ENCODE results near the gene MYH4. TPM values are rescaled to one million over a fixed set of nuclear protein-coding genes. Genes with fewer than 3 reads are reported as not detected.

Gene MYH4
- total and polyA plus RNA-seq, 2 of the 13 experiments (the other 11 are each of a cell fraction or from before 2014, with no cell fraction given) = 0.01 to 0.02 TPM

DNA sequence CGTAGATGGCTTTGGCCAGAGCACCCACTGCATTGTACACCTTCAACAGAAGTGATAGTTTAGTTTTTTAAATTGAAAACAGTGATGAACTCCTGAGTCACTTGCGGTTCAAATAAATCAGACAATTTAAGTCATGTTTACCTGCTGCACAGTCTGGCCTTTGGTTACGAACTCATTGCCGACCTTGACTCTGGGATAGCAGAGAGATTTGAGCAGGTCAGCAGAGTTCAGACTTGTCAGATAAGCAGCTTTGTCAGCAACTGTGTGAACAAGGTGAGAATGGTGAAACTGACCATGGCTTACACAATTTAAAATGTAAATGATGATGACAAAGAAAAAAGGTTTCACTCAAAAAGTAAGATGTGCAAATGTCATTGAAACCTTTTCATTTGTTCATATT lies 9.3 kb downstream of the MYH4 start (continued):
- TF ChIP-seq, protein P1, sequence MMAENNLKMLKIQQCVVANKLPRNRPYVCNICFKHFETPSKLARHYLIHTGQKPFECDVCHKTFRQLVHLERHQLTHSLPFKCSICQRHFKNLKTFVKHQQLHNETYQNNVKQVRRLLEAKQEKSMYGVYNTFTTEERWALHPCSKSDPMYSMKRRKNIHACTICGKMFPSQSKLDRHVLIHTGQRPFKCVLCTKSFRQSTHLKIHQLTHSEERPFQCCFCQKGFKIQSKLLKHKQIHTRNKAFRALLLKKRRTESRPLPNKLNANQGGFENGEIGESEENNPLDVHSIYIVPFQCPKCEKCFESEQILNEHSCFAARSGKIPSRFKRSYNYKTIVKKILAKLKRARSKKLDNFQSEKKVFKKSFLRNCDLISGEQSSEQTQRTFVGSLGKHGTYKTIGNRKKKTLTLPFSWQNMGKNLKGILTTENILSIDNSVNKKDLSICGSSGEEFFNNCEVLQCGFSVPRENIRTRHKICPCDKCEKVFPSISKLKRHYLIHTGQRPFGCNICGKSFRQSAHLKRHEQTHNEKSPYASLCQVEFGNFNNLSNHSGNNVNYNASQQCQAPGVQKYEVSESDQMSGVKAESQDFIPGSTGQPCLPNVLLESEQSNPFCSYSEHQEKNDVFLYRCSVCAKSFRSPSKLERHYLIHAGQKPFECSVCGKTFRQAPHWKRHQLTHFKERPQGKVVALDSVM (CRISPR knock-in tag; IDR thresholded peaks at IDR 0.05) = no peak
- TF ChIP-seq EP300 (IDR thresholded peaks at IDR 0.05; ENCODE audit: low read depth in 2 of 2, low read length in 2 of 2) (peak in 1 of 2 experiments; percentile 30; a peak in 1 of 4 replicates), EP300 (CRISPR knock-in tag; IDR thresholded peaks at IDR 0.05; ENCODE audit: borderline replicate concordance) (no peak), HDAC2 (CRISPR knock-in tag; IDR thresholded peaks at IDR 0.05) (0 out of 2 replicates have a peak, but pooled peaks have one; percentile 43), ZNF749 (CRISPR knock-in tag; IDR thresholded peaks at IDR 0.05; ENCODE audit: borderline replicate concordance) (no peak), RXRA (CRISPR knock-in tag; IDR thresholded peaks at IDR 0.05) (peak; percentile 79; the same call in 1 of the 2 replicates), ZNF260 (CRISPR knock-in tag; IDR thresholded peaks at IDR 0.05; ENCODE audit: borderline replicate concordance, low read depth) (no peak), ZNF20 (CRISPR knock-in tag; IDR thresholded peaks at IDR 0.05) (no peak), ZNF660 (CRISPR knock-in tag; IDR thresholded peaks at IDR 0.05; ENCODE audit: borderline replicate concordance, low read depth) (no peak), TARDBP (CRISPR knock-in tag; IDR thresholded peaks at IDR 0.05) (0 out of 2 replicates have a peak, but pooled peaks have one; percentile 46), SMAD1 (CRISPR knock-in tag; IDR thresholded peaks at IDR 0.05; ENCODE audit: borderline replicate concordance, low read depth) (no peak), ZNF333 (CRISPR knock-in tag; IDR thresholded peaks at IDR 0.05; ENCODE audit: borderline replicate concordance) (no peak), TEAD3 (CRISPR knock-in tag; optimal IDR thresholded peaks at IDR 0.05; ENCODE audit: borderline replicate concordance) (peak; percentile 22)
- TF ChIP-seq, protein P2, sequence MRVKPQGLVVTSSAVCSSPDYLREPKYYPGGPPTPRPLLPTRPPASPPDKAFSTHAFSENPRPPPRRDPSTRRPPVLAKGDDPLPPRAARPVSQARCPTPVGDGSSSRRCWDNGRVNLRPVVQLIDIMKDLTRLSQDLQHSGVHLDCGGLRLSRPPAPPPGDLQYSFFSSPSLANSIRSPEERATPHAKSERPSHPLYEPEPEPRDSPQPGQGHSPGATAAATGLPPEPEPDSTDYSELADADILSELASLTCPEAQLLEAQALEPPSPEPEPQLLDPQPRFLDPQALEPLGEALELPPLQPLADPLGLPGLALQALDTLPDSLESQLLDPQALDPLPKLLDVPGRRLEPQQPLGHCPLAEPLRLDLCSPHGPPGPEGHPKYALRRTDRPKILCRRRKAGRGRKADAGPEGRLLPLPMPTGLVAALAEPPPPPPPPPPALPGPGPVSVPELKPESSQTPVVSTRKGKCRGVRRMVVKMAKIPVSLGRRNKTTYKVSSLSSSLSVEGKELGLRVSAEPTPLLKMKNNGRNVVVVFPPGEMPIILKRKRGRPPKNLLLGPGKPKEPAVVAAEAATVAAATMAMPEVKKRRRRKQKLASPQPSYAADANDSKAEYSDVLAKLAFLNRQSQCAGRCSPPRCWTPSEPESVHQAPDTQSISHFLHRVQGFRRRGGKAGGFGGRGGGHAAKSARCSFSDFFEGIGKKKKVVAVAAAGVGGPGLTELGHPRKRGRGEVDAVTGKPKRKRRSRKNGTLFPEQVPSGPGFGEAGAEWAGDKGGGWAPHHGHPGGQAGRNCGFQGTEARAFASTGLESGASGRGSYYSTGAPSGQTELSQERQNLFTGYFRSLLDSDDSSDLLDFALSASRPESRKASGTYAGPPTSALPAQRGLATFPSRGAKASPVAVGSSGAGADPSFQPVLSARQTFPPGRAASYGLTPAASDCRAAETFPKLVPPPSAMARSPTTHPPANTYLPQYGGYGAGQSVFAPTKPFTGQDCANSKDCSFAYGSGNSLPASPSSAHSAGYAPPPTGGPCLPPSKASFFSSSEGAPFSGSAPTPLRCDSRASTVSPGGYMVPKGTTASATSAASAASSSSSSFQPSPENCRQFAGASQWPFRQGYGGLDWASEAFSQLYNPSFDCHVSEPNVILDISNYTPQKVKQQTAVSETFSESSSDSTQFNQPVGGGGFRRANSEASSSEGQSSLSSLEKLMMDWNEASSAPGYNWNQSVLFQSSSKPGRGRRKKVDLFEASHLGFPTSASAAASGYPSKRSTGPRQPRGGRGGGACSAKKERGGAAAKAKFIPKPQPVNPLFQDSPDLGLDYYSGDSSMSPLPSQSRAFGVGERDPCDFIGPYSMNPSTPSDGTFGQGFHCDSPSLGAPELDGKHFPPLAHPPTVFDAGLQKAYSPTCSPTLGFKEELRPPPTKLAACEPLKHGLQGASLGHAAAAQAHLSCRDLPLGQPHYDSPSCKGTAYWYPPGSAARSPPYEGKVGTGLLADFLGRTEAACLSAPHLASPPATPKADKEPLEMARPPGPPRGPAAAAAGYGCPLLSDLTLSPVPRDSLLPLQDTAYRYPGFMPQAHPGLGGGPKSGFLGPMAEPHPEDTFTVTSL (CRISPR knock-in tag; IDR thresholded peaks at IDR 0.05; ENCODE audit: borderline replicate concordance) = peak; percentile 60; the same call in 1 of the 2 replicates
- TF ChIP-seq, protein P3, sequence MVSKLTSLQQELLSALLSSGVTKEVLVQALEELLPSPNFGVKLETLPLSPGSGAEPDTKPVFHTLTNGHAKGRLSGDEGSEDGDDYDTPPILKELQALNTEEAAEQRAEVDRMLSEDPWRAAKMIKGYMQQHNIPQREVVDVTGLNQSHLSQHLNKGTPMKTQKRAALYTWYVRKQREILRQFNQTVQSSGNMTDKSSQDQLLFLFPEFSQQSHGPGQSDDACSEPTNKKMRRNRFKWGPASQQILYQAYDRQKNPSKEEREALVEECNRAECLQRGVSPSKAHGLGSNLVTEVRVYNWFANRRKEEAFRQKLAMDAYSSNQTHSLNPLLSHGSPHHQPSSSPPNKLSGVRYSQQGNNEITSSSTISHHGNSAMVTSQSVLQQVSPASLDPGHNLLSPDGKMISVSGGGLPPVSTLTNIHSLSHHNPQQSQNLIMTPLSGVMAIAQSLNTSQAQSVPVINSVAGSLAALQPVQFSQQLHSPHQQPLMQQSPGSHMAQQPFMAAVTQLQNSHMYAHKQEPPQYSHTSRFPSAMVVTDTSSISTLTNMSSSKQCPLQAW (CRISPR knock-in tag; IDR thresholded peaks at IDR 0.05) = peak; percentile 29; the same call in 1 of the 2 replicates
- TF ChIP-seq, protein P4, sequence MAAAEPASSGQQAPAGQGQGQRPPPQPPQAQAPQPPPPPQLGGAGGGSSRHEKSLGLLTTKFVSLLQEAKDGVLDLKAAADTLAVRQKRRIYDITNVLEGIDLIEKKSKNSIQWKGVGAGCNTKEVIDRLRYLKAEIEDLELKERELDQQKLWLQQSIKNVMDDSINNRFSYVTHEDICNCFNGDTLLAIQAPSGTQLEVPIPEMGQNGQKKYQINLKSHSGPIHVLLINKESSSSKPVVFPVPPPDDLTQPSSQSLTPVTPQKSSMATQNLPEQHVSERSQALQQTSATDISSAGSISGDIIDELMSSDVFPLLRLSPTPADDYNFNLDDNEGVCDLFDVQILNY (CRISPR knock-in tag; conservative IDR thresholded peaks at IDR 0.05) = no peak
